ACHN (cell line): ENCODE data around the gene ZCCHC24.
"Not testable (repeated sequence)": the region's sequence is repeated elsewhere in the genome, so short reads cannot be mapped to it uniquely, and the experiment has no call there.

ENCODE experiments used
- DNase-seq: peaks from one replicate; pipeline ENCODE4 v3.0.0-alpha.2; 2015
- in situ Hi-C: cut with HindIII; loops from 2 replicates; pipeline ENCODE4 v1.10.0; 2017; ENCODE audit warnings: low sequenced_read_pairs, low pct_ligation_motif_present, low pct_unique_long_range_greater_than_20kb

ZCCHC24 gene

GRCh38 chr10:79347894-79348639 lies 97.4 kb downstream of the ZCCHC24 start:
- in situ Hi-C loops: no loop called here
- DNase-seq: peak; percentile 72

- in situ Hi-C loops: no loop called here
- peak; percentile 93 for DNase-seq
Observed at GRCh38 chr10:79347226-79347893, 98.1 kb downstream of the ZCCHC24 start, which contains the start of gene PPIF. Gene PPIF, plus strand, starts transcription at chr10:79347469. Its CDS starts 80 bp downstream, at chr10:79347549.

- in situ Hi-C loops: no loop called here
- no peak for DNase-seq
Observed at GRCh38 chr10:79346388-79347225, 98.8 kb downstream of the ZCCHC24 start.

- in situ Hi-C loops: no loop called here
- DNase-seq: no peak
Observed at GRCh38 chr10:79346012-79346340, 99.4 kb downstream of the ZCCHC24 start.

- in situ Hi-C loops: no loop called here
- DNase-seq: no peak
Observed at GRCh38 chr10:79345241-79346011, 100.0 kb downstream of the ZCCHC24 start.

GRCh38 chr10:79344502-79345195 lies 100.8 kb downstream of the ZCCHC24 start:
- in situ Hi-C loops: no loop called here
- no peak for DNase-seq

- in situ Hi-C loops: no loop called here
- no peak for DNase-seq
Observed at GRCh38 chr10:79342811-79343561, 102.4 kb downstream of the ZCCHC24 start.

- no peak for DNase-seq
- in situ Hi-C loops: no loop called here
Observed at GRCh38 chr10:79342295-79342761, 103.1 kb downstream of the ZCCHC24 start.

- no peak for DNase-seq
- in situ Hi-C loops: no loop called here
Observed at GRCh38 chr10:79340646-79341244, 104.7 kb downstream of the ZCCHC24 start.

GRCh38 chr10:79339266-79339665 lies 106.2 kb downstream of the ZCCHC24 start:
- DNase-seq: no peak
- in situ Hi-C loops: no loop called here

GRCh38 chr10:79337783-79338469 lies 107.5 kb downstream of the ZCCHC24 start:
- in situ Hi-C loops, DNase-seq: not testable (repeated sequence)

GRCh38 chr10:79336739-79337138 lies 108.7 kb downstream of the ZCCHC24 start:
- in situ Hi-C loops: no loop called here
- DNase-seq: no peak

- DNase-seq: no peak
- in situ Hi-C loops: no loop called here
Observed at GRCh38 chr10:79336276-79336675, 109.1 kb downstream of the ZCCHC24 start.

- no peak for DNase-seq
- in situ Hi-C loops: no loop called here
Observed at GRCh38 chr10:79335470-79336235, 109.8 kb downstream of the ZCCHC24 start.

GRCh38 chr10:79335094-79335469 lies 110.3 kb downstream of the ZCCHC24 start:
- in situ Hi-C loops: no loop called here
- DNase-seq: no peak

- no peak for DNase-seq
- in situ Hi-C loops: no loop called here
Observed at GRCh38 chr10:79334573-79334972, 110.9 kb downstream of the ZCCHC24 start.
